GM18505 (cell line): Measurements from ENCODE around the gene NFIA.

Source experiments
- ATAC-seq: cut with Tn5 transposase; IDR thresholded peaks from one replicate; pipeline ENCODE4 v1.9.1; 2021; ENCODE audit not compliant: unreplicated experiment
- POLR2A ChIP-seq: IDR thresholded peaks from 4 replicates; pipeline ENCODE4 v1.6.1; 2011; ENCODE audit warnings: borderline replicate concordance; ENCODE audit not compliant: insufficient read depth, insufficient read length; ENCODE audit errors: extremely low read depth

The NFIA gene

DNA sequence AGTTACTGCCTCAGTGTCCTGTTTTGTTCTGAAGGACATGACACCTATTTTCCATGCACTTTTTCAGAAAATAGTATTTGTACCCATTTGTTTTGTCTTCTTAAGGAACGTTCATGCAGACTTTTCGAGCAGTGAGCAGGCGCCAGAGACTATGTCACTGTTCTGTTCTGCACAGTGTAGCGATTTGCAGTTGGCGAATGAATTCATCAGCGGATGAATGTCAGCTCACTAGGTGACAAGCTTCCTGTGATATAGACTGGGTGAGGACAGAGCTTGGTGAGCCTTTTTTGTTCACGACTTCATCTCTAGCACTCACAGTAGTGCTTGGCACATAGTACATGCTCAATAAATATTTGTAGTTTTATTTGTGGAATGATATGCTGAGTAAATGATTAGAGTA is 177.8 kb downstream of the NFIA start:
- no peak for TF ChIP-seq POLR2A
- ATAC-seq, result no peak

GRCh38 chr1:61261595-61261994 is 179.2 kb downstream of the NFIA start:
- no peak for TF ChIP-seq POLR2A
- ATAC-seq, result no peak

DNA sequence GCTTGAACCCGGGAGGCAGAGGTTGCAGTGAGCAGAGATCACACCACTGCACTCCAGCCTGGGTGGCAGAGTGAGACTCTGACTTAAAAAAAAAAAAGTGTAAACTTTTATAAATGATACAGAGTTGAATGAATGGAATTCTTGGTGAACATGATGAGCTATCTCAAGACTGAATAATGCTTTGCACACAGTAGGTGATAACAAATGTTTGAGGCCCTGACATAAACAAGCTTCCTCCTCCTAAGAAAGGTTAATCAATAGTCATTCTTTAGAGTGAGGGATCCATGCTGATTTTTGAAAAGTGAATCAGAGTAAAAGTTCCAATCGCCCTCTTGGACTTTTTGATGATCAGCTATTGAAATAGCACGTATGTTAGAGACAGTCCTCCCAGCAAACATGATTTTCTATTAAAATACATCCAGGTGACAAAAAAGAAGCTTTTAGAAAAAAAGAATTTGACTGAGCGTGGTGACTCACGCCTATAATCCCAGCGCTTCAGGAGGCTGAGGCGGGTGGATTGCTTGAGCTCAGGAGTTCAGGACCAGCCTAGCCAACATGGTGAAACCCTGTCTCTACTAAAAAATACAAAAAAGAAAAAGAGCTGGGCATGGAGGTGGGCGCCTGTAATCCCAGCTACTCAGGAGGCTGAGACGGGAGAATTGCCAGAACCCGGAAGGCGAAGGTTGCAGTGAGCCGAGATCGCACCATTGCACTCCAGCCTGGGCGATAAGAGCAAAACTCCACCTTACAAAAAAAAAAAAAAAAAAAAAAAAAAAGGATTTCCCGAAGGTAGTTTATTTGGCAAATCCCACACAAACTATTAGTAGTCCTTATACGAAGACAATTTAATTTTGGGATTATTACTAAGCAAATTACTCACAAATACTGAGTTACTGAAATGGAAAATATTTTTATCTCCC is 181.8 kb downstream of the NFIA start:
- ATAC-seq, result no peak
- TF ChIP-seq POLR2A, result no peak

DNA sequence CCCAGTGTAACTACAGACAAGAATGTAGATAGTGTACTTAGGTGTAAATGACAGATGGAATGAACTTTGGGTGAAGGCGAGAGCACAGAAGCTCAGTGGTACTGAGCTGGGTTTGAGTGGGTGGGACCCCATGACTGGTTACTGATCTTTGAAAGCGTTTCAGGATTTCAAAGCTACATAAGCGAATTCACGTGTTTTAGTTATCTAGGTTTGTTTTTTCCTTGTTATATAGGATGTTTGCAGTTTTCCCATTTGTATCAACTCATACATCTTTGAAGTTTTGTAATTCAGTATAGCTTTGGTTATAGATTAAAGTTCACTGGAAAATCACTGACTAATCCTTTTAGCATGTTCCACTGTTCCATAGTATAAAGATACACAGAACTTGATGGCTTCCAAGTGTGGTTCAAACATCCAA is 182.5 kb downstream of the NFIA start:
- no peak for TF ChIP-seq POLR2A
- no peak for ATAC-seq

DNA sequence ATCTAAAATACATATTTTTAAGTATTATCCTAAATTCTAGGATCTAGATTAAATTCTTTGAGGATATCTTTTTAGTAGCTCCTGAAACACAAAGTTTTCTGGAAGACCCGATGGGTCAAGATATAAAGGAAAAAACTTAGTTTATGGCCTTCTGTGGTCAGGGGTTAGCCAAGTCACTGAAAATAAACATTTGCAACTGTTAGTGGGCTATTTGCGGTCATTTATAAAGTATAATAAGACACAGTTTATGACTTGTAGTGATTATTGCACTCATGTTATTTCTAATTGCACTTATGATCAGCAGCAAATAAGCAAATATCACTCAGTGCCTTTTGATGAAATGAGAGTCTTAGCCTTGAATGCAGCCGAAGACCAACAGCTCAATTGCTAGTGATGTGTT is 183.3 kb downstream of the NFIA start:
- TF ChIP-seq POLR2A, result no peak
- ATAC-seq, result no peak

- no peak for ATAC-seq
Observed at GRCh38 chr1:61266738-61267137, 184.4 kb downstream of the NFIA start.

DNA sequence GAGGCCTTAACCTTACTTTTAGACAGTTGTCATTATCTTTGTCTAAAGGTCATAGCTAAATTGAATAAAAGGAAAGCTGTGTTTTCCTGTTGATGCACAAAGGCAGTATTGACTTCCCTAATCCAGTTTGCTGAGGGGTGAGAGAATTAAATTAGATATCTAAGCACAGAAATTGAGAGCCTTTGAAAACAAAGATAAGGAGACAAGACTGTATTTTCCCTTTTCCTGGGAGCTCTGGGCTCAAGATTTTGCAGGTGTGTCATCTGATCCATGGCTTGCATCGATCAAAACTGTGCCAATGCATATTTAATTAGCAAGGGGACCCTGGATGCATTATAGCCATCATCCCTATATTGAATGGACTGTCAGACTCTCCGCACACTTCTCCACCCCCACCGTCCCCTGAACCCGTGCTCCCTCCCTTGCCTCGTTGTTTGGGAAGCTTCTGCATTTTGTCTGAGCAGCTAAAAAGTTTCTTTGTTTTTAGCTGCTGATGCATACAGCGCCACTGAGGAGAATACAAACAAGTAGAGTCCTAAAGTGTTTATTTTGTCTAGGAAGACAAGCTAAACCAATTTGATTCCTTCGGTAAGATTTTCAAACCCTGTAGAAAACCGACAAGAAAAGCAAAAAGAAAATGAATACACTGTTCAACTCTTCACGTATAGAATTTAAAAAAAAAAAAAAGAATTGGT is 186.3 kb downstream of the NFIA start:
- no peak for ATAC-seq
- TF ChIP-seq POLR2A, result no peak

More at GRCh38 chr1:61266738-61267137, 184.4 kb downstream of the NFIA start:
- TF ChIP-seq POLR2A, result no peak

GRCh38 chr1:61269602-61270001 is 187.2 kb downstream of the NFIA start:
- no peak for ATAC-seq
- TF ChIP-seq POLR2A, result no peak

DNA sequence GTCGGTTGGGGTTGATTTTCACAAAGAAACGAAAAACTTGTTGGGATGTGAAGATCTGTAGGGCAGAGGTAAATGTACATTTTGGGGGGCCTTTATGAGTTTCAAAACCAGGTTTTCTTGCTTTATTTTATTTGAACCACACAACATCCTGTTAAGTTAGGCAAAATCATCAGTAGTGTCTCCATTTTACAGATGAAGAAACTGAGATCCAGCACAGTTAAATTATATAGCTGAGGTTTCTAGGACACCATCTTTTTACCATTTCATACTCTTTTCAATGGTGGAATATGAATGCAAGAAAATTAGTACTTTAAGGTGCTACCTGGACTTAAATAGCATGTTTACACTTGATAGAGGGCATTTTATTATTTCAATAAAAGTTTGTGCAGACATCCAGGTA is 187.7 kb downstream of the NFIA start:
- no peak for ATAC-seq
- TF ChIP-seq POLR2A, result no peak

DNA sequence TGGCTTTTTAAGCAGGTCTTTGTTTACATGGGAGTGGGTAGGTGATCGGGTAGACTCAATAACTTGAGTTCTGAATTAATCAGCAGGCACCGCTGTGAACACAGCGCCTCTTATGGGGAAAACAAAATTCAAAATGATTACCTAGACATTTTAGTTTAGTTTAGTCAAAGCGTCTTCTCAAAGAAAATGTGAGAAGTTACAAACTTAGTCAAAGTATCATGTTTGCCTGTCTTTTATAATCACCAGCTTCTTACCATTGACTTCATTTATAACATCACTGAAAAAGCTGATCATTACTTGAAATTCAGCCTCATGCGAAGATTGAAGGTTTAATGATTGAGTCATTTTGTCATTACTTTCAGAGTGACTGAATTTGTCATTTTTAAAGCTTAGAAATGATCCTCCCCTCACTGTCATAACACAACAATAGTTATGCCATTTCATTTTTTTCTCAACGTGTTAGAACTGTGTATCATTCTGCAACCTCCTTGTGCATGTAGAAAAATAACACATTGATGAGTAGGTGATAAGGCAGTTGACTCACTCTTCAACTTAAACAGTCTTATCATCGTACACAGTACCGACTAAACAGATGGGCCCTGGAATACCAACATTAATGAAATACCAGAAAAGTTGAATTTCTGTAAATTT is 188.5 kb downstream of the NFIA start:
- TF ChIP-seq POLR2A, result no peak
- ATAC-seq, result no peak

GRCh38 chr1:61271412-61271789 is 189.0 kb downstream of the NFIA start:
- ATAC-seq, result no peak
- TF ChIP-seq POLR2A, result no peak

- ATAC-seq, result no peak
- no peak for TF ChIP-seq POLR2A
Observed at GRCh38 chr1:61273167-61273705, 190.9 kb downstream of the NFIA start.

DNA sequence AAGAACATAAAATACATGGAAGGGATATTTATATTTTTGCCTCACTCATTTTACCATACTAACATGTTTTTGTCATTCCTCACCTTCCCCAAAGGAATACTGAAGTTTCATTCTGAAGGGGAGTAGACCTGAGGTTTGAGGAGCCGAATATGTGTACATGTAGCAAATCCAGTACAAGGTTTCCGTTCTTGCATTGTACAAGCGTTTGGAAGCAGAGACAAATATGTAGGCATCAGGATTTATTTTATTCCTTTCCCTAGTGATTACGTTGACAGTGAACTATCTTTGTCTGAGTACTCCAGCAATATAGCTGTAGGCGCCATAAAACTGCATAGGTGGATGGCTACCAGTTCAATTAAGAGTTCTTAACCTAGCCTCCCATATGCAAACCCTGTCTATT is 191.5 kb downstream of the NFIA start:
- no peak for ATAC-seq
- no peak for TF ChIP-seq POLR2A

- TF ChIP-seq POLR2A, result no peak
- no peak for ATAC-seq
Observed at GRCh38 chr1:61274939-61275338, 192.6 kb downstream of the NFIA start.

DNA sequence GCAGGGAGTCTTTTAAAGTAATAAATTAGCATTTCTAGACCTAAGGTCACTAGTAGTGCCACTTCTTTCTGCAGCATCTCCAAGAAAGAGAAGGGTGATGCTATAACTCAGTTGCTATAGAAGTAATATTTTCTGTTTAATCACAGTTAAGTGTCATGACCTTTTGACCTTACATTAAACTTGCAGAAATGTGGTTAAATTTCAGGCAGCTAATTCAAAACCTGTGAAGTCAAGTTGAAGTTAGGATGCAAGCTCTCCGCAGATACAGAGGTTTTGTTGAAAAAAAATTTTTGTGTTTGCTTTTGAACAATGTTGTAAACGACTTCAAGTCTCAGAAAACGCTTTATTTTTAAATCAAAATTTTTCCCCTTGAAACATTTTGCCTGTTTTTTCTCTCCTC is 193.9 kb downstream of the NFIA start:
- no peak for TF ChIP-seq POLR2A
- ATAC-seq, result no peak
